WTC11 (cell line): Measurements from ENCODE around the gene JAKMIP1. TPM values are rescaled to one million over a fixed set of nuclear protein-coding genes. Genes with fewer than 3 reads are reported as not detected.

Source experiments
- ATAC-seq: fragments of 200-7000 bp; cut with Tn5 transposase; 2 replicates; pipeline ENCODE4 v1.10.0; 2021; ENCODE audit warnings: mild to moderate bottlenecking, moderate library complexity
- CTCF ChIA-PET: fragments of 300-600 bp; sonication (Branson Sonifier 250); formaldehyde crosslinking; loops from one replicate; lab custom pipeline; 2021; ENCODE audit warnings: antibody characterized with exemption; lab: Charles Lee
- POLR2A ChIA-PET: fragments of 350-600 bp; sonication (Branson Sonifier 250); formaldehyde crosslinking; loops from one replicate; lab custom pipeline; 2021; ENCODE audit warnings: antibody characterized with exemption; lab: Charles Lee
- DNase-seq: peaks from one replicate; pipeline ENCODE4 v3.0.0; 2021; ENCODE audit warnings: low spot score
- H3K27ac Mint-ChIP-seq: 2 replicates; pipeline ENCODE4 v1.8.0; 2021; ENCODE audit warnings: mixed read lengths
- H3K27me3 Mint-ChIP-seq: 2 replicates; pipeline ENCODE4 v1.8.0; 2021; ENCODE audit warnings: low read depth, mild to moderate bottlenecking, moderate library complexity, mixed read lengths
- H3K36me3 Mint-ChIP-seq: 2 replicates; pipeline ENCODE4 v1.8.0; 2021; ENCODE audit warnings: mixed read lengths
- H3K4me1 Mint-ChIP-seq: 2 replicates; pipeline ENCODE4 v1.8.0; 2022; ENCODE audit warnings: mixed read lengths
- H3K4me3 Mint-ChIP-seq: 2 replicates; pipeline ENCODE4 v1.8.0; 2021; ENCODE audit warnings: mild to moderate bottlenecking, moderate library complexity, mixed read lengths
- H3K9me3 Mint-ChIP-seq: 2 replicates; pipeline ENCODE4 v1.8.0; 2021; ENCODE audit warnings: mixed read lengths
- AR ChIP-seq: fragments of 250-450 bp; sonication (Bioruptor Pico); IDR thresholded peaks from 2 replicates; pipeline ENCODE4 v1.9.0; 2021; ENCODE audit warnings: mild to moderate bottlenecking
- CTCF ChIP-seq: fragments of 200-600 bp; IDR thresholded peaks from 2 replicates; pipeline ENCODE4 v1.8.0; 2022; ENCODE audit warnings: antibody characterized with exemption
- E2F5 ChIP-seq: sonication (generic); formaldehyde crosslinking; IDR thresholded peaks from 2 replicates; pipeline ENCODE4 v1.8.1; 2022; ENCODE audit warnings: mild to moderate bottlenecking, moderate library complexity, missing genetic modification reagents
- EMX1 ChIP-seq: fragments of 250-450 bp; sonication (Bioruptor Pico); IDR thresholded peaks from 2 replicates; pipeline ENCODE4 v1.8.0; 2021; ENCODE audit warnings: mild to moderate bottlenecking
- ESRRA ChIP-seq: sonication (generic); formaldehyde crosslinking; IDR thresholded peaks from 2 replicates; pipeline ENCODE4 v1.8.1; 2022; ENCODE audit warnings: mild to moderate bottlenecking, missing genetic modification reagents, borderline replicate concordance
- FOXP1 ChIP-seq: sonication (generic); formaldehyde crosslinking; IDR thresholded peaks from 2 replicates; pipeline ENCODE4 v1.8.0; 2022; ENCODE audit warnings: missing genetic modification reagents, mild to moderate bottlenecking, moderate library complexity, borderline replicate concordance
- HMGXB4 ChIP-seq: sonication (generic); formaldehyde crosslinking; IDR thresholded peaks from 2 replicates; pipeline ENCODE4 v1.8.1; 2023; ENCODE audit warnings: mild to moderate bottlenecking, moderate library complexity, missing genetic modification reagents
- MAX ChIP-seq: sonication (generic); formaldehyde crosslinking; IDR thresholded peaks from 2 replicates; pipeline ENCODE4 v1.8.0; 2022; ENCODE audit warnings: mild to moderate bottlenecking, missing genetic modification reagents
- NFATC4 ChIP-seq: fragments of 250-450 bp; sonication (Bioruptor Pico); IDR thresholded peaks from 2 replicates; pipeline ENCODE4 v1.9.0; 2021; ENCODE audit warnings: mild to moderate bottlenecking
- SP1 ChIP-seq: sonication (generic); formaldehyde crosslinking; conservative IDR thresholded peaks from 2 replicates; pipeline ENCODE4 v1.8.1; 2022; ENCODE audit warnings: missing genetic modification reagents
- USF2 ChIP-seq: sonication (generic); formaldehyde crosslinking; IDR thresholded peaks from 2 replicates; pipeline ENCODE4 v1.8.1; 2023; ENCODE audit warnings: mild to moderate bottlenecking, missing genetic modification reagents, moderate library complexity
- ZNF416 ChIP-seq: fragments of 250-450 bp; sonication (Bioruptor Pico); IDR thresholded peaks from 2 replicates; pipeline ENCODE4 v1.9.0; 2021; ENCODE audit warnings: mild to moderate bottlenecking, inconsistent platforms
- ZNF423 ChIP-seq: fragments of 250-450 bp; sonication (Bioruptor Pico); IDR thresholded peaks from 2 replicates; pipeline ENCODE4 v2.1.2; 2022; ENCODE audit warnings: mild to moderate bottlenecking, moderate library complexity
- ZSCAN18 ChIP-seq: fragments of 250-450 bp; sonication (Bioruptor Pico); IDR thresholded peaks from 2 replicates; pipeline ENCODE4 v2.1.2; 2022; ENCODE audit warnings: mild to moderate bottlenecking, moderate library complexity
- total RNA-seq: library from RNA; stranded (reverse); gene quantifications from 3 replicates; pipeline ENCODE4 v1.2.3, GENCODE V29; 2021

JAKMIP1 gene
- total RNA-seq, 1 experiment from 2014 or later, result 4.0 TPM

- ATAC-seq, result no peak
- no peak overlapping the region for H3K27ac Mint-ChIP-seq
- CTCF ChIA-PET, result interaction anchor here (0.8 to 1.9 kb wide), 2 partner anchors 19 to 100 kb away, joined by 3 to 7 read pairs; no protein-coding TSS in a partner anchor
- H3K9me3 Mint-ChIP-seq, result no peaks in the 10 kb centered on the region
- no peak for TF ChIP-seq CTCF
- no peak for TF ChIP-seq HMGXB4 (CRISPR knock-in tag)
- no peak for TF ChIP-seq FOXP1 (CRISPR knock-in tag)
- no peak for TF ChIP-seq E2F5 (CRISPR knock-in tag)
- no peak for TF ChIP-seq ZNF416
- no peak for TF ChIP-seq ESRRA (CRISPR knock-in tag)
- TF ChIP-seq SP1, result no peak
- no peak for TF ChIP-seq ZNF423 (CRISPR knock-in tag)
- no peak for TF ChIP-seq ZSCAN18 (CRISPR knock-in tag)
- no peak for TF ChIP-seq EMX1 (CRISPR knock-in tag)
- no peak for TF ChIP-seq MAX (CRISPR knock-in tag)
- no peak for TF ChIP-seq USF2 (CRISPR knock-in tag)
- no peak for TF ChIP-seq AR (CRISPR knock-in tag)
- TF ChIP-seq NFATC4 (CRISPR knock-in tag), result no peak
- TF ChIP-seq, all 79 proteins: peak for 0
- H3K27me3 Mint-ChIP-seq, result no peaks in the 10 kb centered on the region
- H3K4me3 Mint-ChIP-seq, result no peak overlapping the region
- POLR2A ChIA-PET, result no interaction called here
- H3K4me1 Mint-ChIP-seq, result no peaks in the 10 kb centered on the region; the same call in 1 of the 2 replicates
- no peaks in the 10 kb centered on the region for H3K36me3 Mint-ChIP-seq
- DNase-seq, result no peak
Observed at GRCh38 chr4:6231663-6232165, 31.4 kb upstream of the JAKMIP1 start.
